ENCODE results near the gene COMMD3. TPM values are rescaled to one million over a fixed set of nuclear protein-coding genes. Genes with fewer than 3 reads are reported as not detected.

Gene COMMD3
- total and polyA plus RNA-seq, 2 of the 4 experiments (the other 2 are of a cell fraction): 30.8 to 44.8 TPM

- TF ChIP-seq CHD1 (IDR thresholded peaks at IDR 0.05; ENCODE audit: low read depth, low read length) (no peak), CEBPB (IDR thresholded peaks at IDR 0.05; ENCODE audit: low read depth, low read length) (no peak), POLR2A (IDR thresholded peaks at IDR 0.05; ENCODE audit: low read depth, low read length) (no peak), SMC3 (IDR thresholded peaks at IDR 0.05; ENCODE audit: low read depth, low read length) (no peak), RFX5 (IDR thresholded peaks at IDR 0.05; ENCODE audit: low read depth, low read length) (no peak), FOS (IDR thresholded peaks at IDR 0.05; ENCODE audit: low read depth, low read length) (no peak)
These were observed 4.5 kb downstream of the COMMD3 start, which contains the start of gene BMI1 (continued) for GRCh38 chr10:22320591-22321155.
